ENCODE data around the gene ABCA12. TPM values are rescaled to one million over a fixed set of nuclear protein-coding genes. Genes with fewer than 3 reads are reported as not detected.

The ABCA12 gene
- total and polyA plus RNA-seq, 10 of the 15 experiments (the other 5 are each of a cell fraction or from before 2014, with no cell fraction given): 1.2 to 12.1 (median 6.0) TPM

- H3K27ac ChIP-seq (ENCODE audit: control insufficient read depth, insufficient read depth): no peak overlapping the region
- no peaks in the 10 kb centered on the region for H3K36me3 ChIP-seq (ENCODE audit: control insufficient read depth in 2 of 2, insufficient read depth in 2 of 2, low read length in 1 of 2)
- intact Hi-C loops (cut with micrococcal nuclease; ENCODE audit: unreplicated experiment) (no loop called here), in situ Hi-C loops (cut with MboI) (no loop called here)
- SMC1A ChIA-PET (ENCODE audit: uncharacterized antibody, unreplicated experiment): no interaction called here
- POLR2A ChIA-PET: interaction anchor here (0.6 kb wide), 1 partner anchor 209 kb away, joined by 3 read pairs; no protein-coding TSS in a partner anchor
- ATAC-seq (no peak), DNase-seq (ENCODE audit: low read depth, low spot score) (no peak), FAIRE-seq (no peak)
- RAD21 ChIA-PET (ENCODE audit: unreplicated experiment): no interaction called here
- BruUV-seq (replicated peaks): no TSS peak
- TF ChIP-seq RELB (IDR thresholded peaks at IDR 0.05; ENCODE audit: low read depth) (no peak), RUNX3 (IDR thresholded peaks at IDR 0.05; ENCODE audit: low read length) (no peak), KDM1A (IDR thresholded peaks at IDR 0.05; ENCODE audit: borderline replicate concordance) (no peak), MYC (IDR thresholded peaks at IDR 0.05; ENCODE audit: insufficient read depth, insufficient read length, insufficient replicate concordance, low read length, severe bottlenecking) (no peak), SIN3A (IDR thresholded peaks at IDR 0.05; ENCODE audit: low read depth, low read length) (no peak), NR2F1 (conservative IDR thresholded peaks at IDR 0.05) (no peak), TCF7 (IDR thresholded peaks at IDR 0.05; ENCODE audit: borderline replicate concordance) (no peak), NBN (IDR thresholded peaks at IDR 0.05) (no peak), CBFB (IDR thresholded peaks at IDR 0.05; ENCODE audit: low read depth) (no peak)
- H3K27me3 ChIP-seq (replicated peaks in 1 of 2; ENCODE audit: control insufficient read depth in 2 of 2, insufficient read depth in 2 of 2, low read length in 1 of 2): no peaks in the 10 kb centered on the region
- H3K9me3 ChIP-seq (replicated peaks; ENCODE audit: control insufficient read depth, insufficient read depth, low read length): peaks cover 2% of the 10 kb centered on the region; the same call in 2 of the 3 replicates
- no peak overlapping the region for H3K4me2 ChIP-seq (ENCODE audit: control insufficient read depth, insufficient read depth)
- CTCF ChIA-PET: interaction anchor here (1.2 kb wide), 1 partner anchor 129 kb away, joined by 3 read pairs; no protein-coding TSS in a partner anchor
- no peaks in the 10 kb centered on the region for H3K79me2 ChIP-seq (ENCODE audit: control insufficient read depth, insufficient read depth, low read length)
- no peaks in the 10 kb centered on the region for H3K4me1 ChIP-seq (ENCODE audit: control insufficient read depth, insufficient read depth, low read length)
- no peak overlapping the region for H3K4me3 ChIP-seq
- WGBS (ENCODE audit: insufficient coverage, insufficient replicate concordance, low lambda C conversion rate, missing lambda C conversion rate): 60% methylated on average over 1 of the region's 1 CpG
- no peak overlapping the region for H2AFZ ChIP-seq (ENCODE audit: control insufficient read depth, low read depth, low read length)
- no peak overlapping the region for H3K9ac ChIP-seq (ENCODE audit: control insufficient read depth, insufficient read depth, low read length)
- no peaks in the 10 kb centered on the region for H4K20me1 ChIP-seq (ENCODE audit: control insufficient read depth, insufficient read depth)
Observed at GRCh38 chr2:215186021-215186420, 47.6 kb upstream of the ABCA12 start.
